Measurements from ENCODE around the gene COMMD6.

COMMD6 gene

DNA sequence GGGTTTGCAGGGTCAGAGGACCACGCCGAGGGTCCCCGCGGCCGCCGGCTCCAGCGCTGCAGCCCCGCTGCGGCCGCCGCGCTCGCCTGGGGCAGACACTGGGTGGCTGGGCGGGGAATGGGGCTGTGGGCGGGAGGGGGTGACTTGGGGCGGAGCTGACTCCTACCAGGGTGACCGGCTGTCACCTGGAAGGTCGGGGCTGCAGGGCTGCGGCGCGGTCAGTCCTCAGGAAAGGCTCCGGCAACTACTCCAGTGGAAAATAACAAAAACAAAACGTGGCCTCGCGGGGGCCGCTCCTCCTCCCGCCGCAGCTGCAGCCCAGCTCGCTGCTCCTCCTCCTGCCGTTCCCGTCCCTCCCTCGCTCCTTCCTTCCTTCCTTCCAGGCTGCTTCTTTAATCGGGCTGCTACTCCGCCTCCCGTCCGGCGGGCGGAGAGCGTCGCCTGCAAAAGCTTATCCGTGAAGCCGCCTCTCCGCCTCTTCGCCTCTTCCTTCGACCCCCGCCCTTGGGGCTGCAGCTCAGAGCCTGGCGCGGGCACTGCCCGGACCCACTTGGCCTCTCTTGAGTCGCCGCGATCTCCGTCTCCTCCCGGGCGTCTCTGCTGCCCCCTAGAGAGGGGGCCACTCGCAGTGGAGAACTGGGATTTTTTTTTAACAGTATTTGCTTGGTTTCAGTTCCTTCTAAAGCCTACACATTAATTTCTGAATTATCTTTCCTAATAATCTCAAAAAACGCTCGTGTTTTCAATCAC is 55.4 kb downstream of the COMMD6 start, which contains the start of gene TBC1D4:
TSS of gene TBC1D4 (minus strand) at position 100 of the 750 bp plus-strand sequence. CDS start 402 bp downstream, outside the sequence.
- H2BK5ac ChIP-seq (ENCODE audit: low read depth, low read length, poor library complexity, severe bottlenecking), result no peak within 1 kb of the TSS
- peak within 1 kb of the TSS; percentile 94 for H3K9ac ChIP-seq (ENCODE audit: low read length)
- H3K14ac ChIP-seq (ENCODE audit: low read length in 2 of 2), result peak within 1 kb of the TSS in 1 of 2 experiments; percentile 97
- peaks cover 13% of the 10 kb centered on the region for H3K4me1 ChIP-seq (ENCODE audit: control insufficient read depth, insufficient read depth, low read depth, low read length)
- no peaks in the 10 kb centered on the region for H3K36me3 ChIP-seq (ENCODE audit: control insufficient read depth in 1 of 2, insufficient read depth in 2 of 2, low read depth in 1 of 2, low read length in 2 of 2)
- H3K27me3 ChIP-seq (ENCODE audit: control insufficient read depth in 1 of 2, insufficient read depth in 1 of 2, low read length in 2 of 2), result no peaks in the 10 kb centered on the region
- no peaks in the 10 kb centered on the region for H3K9me3 ChIP-seq (ENCODE audit: control insufficient read depth, low read length)
- peak within 1 kb of the TSS in 1 of 2 experiments; percentile 98 for H3K23ac ChIP-seq (ENCODE audit: low read length in 2 of 2)
- H3K4me2 ChIP-seq (ENCODE audit: low read length, poor library complexity, severe bottlenecking), result peak within 1 kb of the TSS; percentile 100
- peak within 1 kb of the TSS; percentile 13 to 80 for H3K4ac ChIP-seq (ENCODE audit: low read depth in 1 of 2, low read length in 2 of 2)
- WGBS, result under 1% methylated on average over 37 of the region's 58 CpGs
- H2BK12ac ChIP-seq (ENCODE audit: low read length in 2 of 2), result peak within 1 kb of the TSS in 1 of 2 experiments; percentile 84
- H2BK15ac ChIP-seq (ENCODE audit: low read depth, poor library complexity, severe bottlenecking), result peak within 1 kb of the TSS; percentile 63
- peak; percentile 93 for DNase-seq
- H3K79me1 ChIP-seq (replicated peaks; ENCODE audit: low read length, poor library complexity, severe bottlenecking), result peaks cover 12% of the 10 kb centered on the region
- peak within 1 kb of the TSS; percentile 76 to 91 for H3K18ac ChIP-seq (ENCODE audit: low read depth in 1 of 2, low read length in 2 of 2)
- peak within 1 kb of the TSS; percentile 78 for H3K27ac ChIP-seq (ENCODE audit: low read length, poor library complexity, severe bottlenecking)
- H2AK5ac ChIP-seq (ENCODE audit: low read length, severe bottlenecking), result no peak within 1 kb of the TSS
- H3K4me3 ChIP-seq (ENCODE audit: insufficient read depth in 1 of 2, low read depth in 1 of 2, low read length in 2 of 2), result peak within 1 kb of the TSS; percentile 88 to 94
- peak within 1 kb of the TSS; percentile 80 for H2BK120ac ChIP-seq (ENCODE audit: low read depth, low read length)
- peak within 1 kb of the TSS; percentile 91 for H2AFZ ChIP-seq (ENCODE audit: low read depth, low read length)
- H4K8ac ChIP-seq (ENCODE audit: low read length), result peak within 1 kb of the TSS; percentile 70
- H4K91ac ChIP-seq (ENCODE audit: low read length), result peak within 1 kb of the TSS; percentile 11

- Histone ChIP-seq H3K9ac (ENCODE audit: low read length) (peak overlapping the region; percentile 94), H2BK120ac (ENCODE audit: low read depth, low read length) (peak overlapping the region; percentile 80), H3K4me3 (ENCODE audit: insufficient read depth in 1 of 2, low read depth in 1 of 2, low read length in 2 of 2) (peak overlapping the region; percentile 88 to 94), H2BK12ac (ENCODE audit: low read length in 2 of 2) (peak overlapping the region in 1 of 2 experiments; percentile 84), H3K4me1 (ENCODE audit: control insufficient read depth, insufficient read depth, low read depth, low read length) (peaks cover 13% of the 10 kb centered on the region), H2AK5ac (ENCODE audit: low read length, severe bottlenecking) (no peak overlapping the region), H3K23ac (ENCODE audit: low read length in 2 of 2) (peak overlapping the region in 1 of 2 experiments; percentile 98), H3K4ac (ENCODE audit: low read depth in 1 of 2, low read length in 2 of 2) (peak overlapping the region; percentile 13 to 80), H3K36me3 (ENCODE audit: control insufficient read depth in 1 of 2, insufficient read depth in 2 of 2, low read depth in 1 of 2, low read length in 2 of 2) (no peaks in the 10 kb centered on the region), H3K4me2 (ENCODE audit: low read length, poor library complexity, severe bottlenecking) (peak overlapping the region; percentile 100), H3K27ac (ENCODE audit: low read length, poor library complexity, severe bottlenecking) (no peak overlapping the region), H3K27me3 (ENCODE audit: control insufficient read depth in 1 of 2, insufficient read depth in 1 of 2, low read length in 2 of 2) (no peaks in the 10 kb centered on the region), H2BK5ac (ENCODE audit: low read depth, low read length, poor library complexity, severe bottlenecking) (no peak overlapping the region), H3K9me3 (ENCODE audit: control insufficient read depth, low read length) (no peaks in the 10 kb centered on the region), H4K8ac (ENCODE audit: low read length) (no peak overlapping the region), H3K79me1 (replicated peaks; ENCODE audit: low read length, poor library complexity, severe bottlenecking) (peaks cover 12% of the 10 kb centered on the region), H2BK15ac (ENCODE audit: low read depth, poor library complexity, severe bottlenecking) (peak overlapping the region; percentile 63), H4K91ac (ENCODE audit: low read length) (peak overlapping the region; percentile 11), H3K18ac (ENCODE audit: low read depth in 1 of 2, low read length in 2 of 2) (peak overlapping the region in 1 of 2 experiments; percentile 91), H3K14ac (ENCODE audit: low read length in 2 of 2) (peak overlapping the region in 1 of 2 experiments; percentile 97), H2AFZ (ENCODE audit: low read depth, low read length) (peak overlapping the region; percentile 91)
- peak; percentile 53 for DNase-seq
- under 1% methylated on average over 92 of the region's 100 CpGs for WGBS
Observed at GRCh38 chr13:75481176-75482069, 56.2 kb downstream of the COMMD6 start.

GRCh38 chr13:75480671-75481175 is 56.9 kb downstream of the COMMD6 start:
- H4K8ac ChIP-seq (ENCODE audit: low read length), result no peak overlapping the region
- WGBS, result under 1% methylated on average over 35 of the region's 48 CpGs

More at GRCh38 chr13:75480671-75481175, 56.9 kb downstream of the COMMD6 start:
- Histone ChIP-seq H2BK120ac (ENCODE audit: low read depth, low read length) (no peak overlapping the region), H3K18ac (ENCODE audit: low read depth in 1 of 2, low read length in 2 of 2) (peak overlapping the region in 1 of 2 experiments; percentile 91), H3K4me2 (ENCODE audit: low read length, poor library complexity, severe bottlenecking) (peak overlapping the region; percentile 100), H3K23ac (ENCODE audit: low read length in 2 of 2) (peak overlapping the region in 1 of 2 experiments; percentile 97), H3K9ac (ENCODE audit: low read length) (peak overlapping the region; percentile 94), H2BK15ac (ENCODE audit: low read depth, poor library complexity, severe bottlenecking) (no peak overlapping the region), H3K9me3 (ENCODE audit: control insufficient read depth, low read length) (no peaks in the 10 kb centered on the region), H3K36me3 (ENCODE audit: control insufficient read depth in 1 of 2, insufficient read depth in 2 of 2, low read depth in 1 of 2, low read length in 2 of 2) (no peaks in the 10 kb centered on the region), H3K4ac (ENCODE audit: low read depth in 1 of 2, low read length in 2 of 2) (no peak overlapping the region), H2BK12ac (ENCODE audit: low read length in 2 of 2) (peak overlapping the region in 1 of 2 experiments; percentile 39), H3K14ac (ENCODE audit: low read length in 2 of 2) (peak overlapping the region in 1 of 2 experiments; percentile 60), H3K27ac (ENCODE audit: low read length, poor library complexity, severe bottlenecking) (no peak overlapping the region), H2AFZ (ENCODE audit: low read depth, low read length) (peak overlapping the region; percentile 85), H3K79me1 (replicated peaks; ENCODE audit: low read length, poor library complexity, severe bottlenecking) (peaks cover 12% of the 10 kb centered on the region), H4K91ac (ENCODE audit: low read length) (no peak overlapping the region), H2BK5ac (ENCODE audit: low read depth, low read length, poor library complexity, severe bottlenecking) (no peak overlapping the region), H2AK5ac (ENCODE audit: low read length, severe bottlenecking) (no peak overlapping the region), H3K4me3 (ENCODE audit: insufficient read depth in 1 of 2, low read depth in 1 of 2, low read length in 2 of 2) (peak overlapping the region; percentile 88 to 94), H3K4me1 (ENCODE audit: control insufficient read depth, insufficient read depth, low read depth, low read length) (peaks cover 9% of the 10 kb centered on the region), H3K27me3 (ENCODE audit: control insufficient read depth in 1 of 2, insufficient read depth in 1 of 2, low read length in 2 of 2) (no peaks in the 10 kb centered on the region)
- DNase-seq, result peak; percentile 57
